Upper lobe of left lung (tissue), 6 donors: ENCODE data around the gene FAM161A. TPM values are rescaled to one million over a fixed set of nuclear protein-coding genes. Genes with fewer than 3 reads are reported as not detected.
"Not testable (repeated sequence)": the region's sequence is repeated elsewhere in the genome, so short reads cannot be mapped to it uniquely, and the experiment has no call there.

ENCODE experiments used
- ATAC-seq, 2 donors: fragments of 200-7000 bp; cut with Tn5 transposase; one replicate each; pipeline ENCODE4 v1.9.1; 2022; ENCODE audit warnings: mild to moderate bottlenecking in 2 of 2, moderate library complexity in 2 of 2; ENCODE audit not compliant: low FRiP score in 2 of 2
- DNase-seq, 2 donors: peaks; one replicate each; pipeline ENCODE4 v3.0.0-alpha.2; 2019 to 2020
- H3K27ac ChIP-seq, 4 donors: fragments of 200-600 bp; sonication (generic); one replicate each; pipeline ENCODE4 v1.5.1; 2016 to 2019
- H3K27me3 ChIP-seq, 4 donors: fragments of 200-600 bp; sonication (generic); one replicate each; pipeline ENCODE4 v1.5.1; 2017 to 2019
- H3K36me3 ChIP-seq, 4 donors: fragments of 200-600 bp; sonication (generic); one replicate each; pipeline ENCODE4 v1.5.1; 2016 to 2019
- H3K4me1 ChIP-seq, 4 donors: fragments of 200-600 bp; sonication (generic); one replicate each; pipeline ENCODE4 v1.5.1; 2018 to 2019
- H3K4me3 ChIP-seq, 4 donors: fragments of 200-600 bp; sonication (generic); one replicate each; pipeline ENCODE4 v1.5.1; 2017 to 2019; ENCODE audit warnings: mild to moderate bottlenecking in 2 of 4, moderate library complexity in 1 of 4
- H3K9me3 ChIP-seq, 4 donors: fragments of 200-600 bp; sonication (generic); one replicate each; pipeline ENCODE4 v1.5.1; 2018 to 2019
- CTCF ChIP-seq, 6 experiments: fragments of 450-650 bp in 4 of 6; fragments of 200-600 bp in 2 of 6; sonication (generic) in 2 of 6; IDR thresholded peaks; one replicate each; pipeline ENCODE4 v1.5.1; 2016 to 2019; ENCODE audit warnings: antibody characterized with exemption in 6 of 6
- EP300 ChIP-seq, 4 donors: sonication (generic); formaldehyde crosslinking; IDR thresholded peaks; one replicate each; pipeline ENCODE4 v1.5.1; 2017; ENCODE audit warnings: antibody characterized with exemption in 4 of 4, control low read depth in 2 of 4
- POLR2A ChIP-seq, 4 donors: fragments of 450-650 bp; IDR thresholded peaks; one replicate each; pipeline ENCODE4 v1.5.1; 2016 to 2017; ENCODE audit warnings: antibody characterized with exemption in 4 of 4, mild to moderate bottlenecking in 2 of 4
- POLR2AphosphoS5 ChIP-seq, 2 donors: sonication (generic); formaldehyde crosslinking; IDR thresholded peaks; one replicate each; pipeline ENCODE4 v1.5.1; 2017; ENCODE audit warnings: antibody characterized with exemption in 2 of 2
- WGBS, 2 donors: methylation state at CpG; one replicate each; pipeline ENCODE4 v1.1.5; 2017 to 2018; 5-methylcytosine and 5-hydroxymethylcytosine counted together
- total RNA-seq, 6 donors: library from RNA; depleted of rRNA in 4 of 6; stranded (reverse); fragments of >200 nt in 4 of 6; gene quantifications; one replicate each; pipeline versions ENCODE4 v1.1.0 to v1.2.1, GENCODE V29; 2016 to 2021
- donor health status: DM: no; HTN: no; CAD: no; lungs with moderate emphysema.
- donor health status: DM: no; HTN: yes; CAD: no; lungs with severe emphysema.

Gene FAM161A
- total RNA-seq, 6 donors from 2014 or later = 1.7 to 7.2 (median 2.7) TPM

- peak in 1 of 2 donors; percentile 94 for DNase-seq
- Histone ChIP-seq H3K9me3 (no peaks in the 10 kb centered on the region), H3K4me1 (peaks cover 5 to 15% (median 8%) of the 10 kb centered on the region in 4 donors), H3K4me3 (peak overlapping the region; percentile 70 to 93 (median 82)), H3K36me3 (no peaks in the 10 kb centered on the region), H3K27me3 (no peaks in the 10 kb centered on the region), H3K27ac (peak overlapping the region in 2 of 4 donors; percentile 85 to 92)
- TF ChIP-seq EP300 (IDR thresholded peaks at IDR 0.05) = no peak
- TF ChIP-seq CTCF (IDR thresholded peaks at IDR 0.05) = peak in 1 of 6 experiments; percentile 11
- TF ChIP-seq POLR2AphosphoS5 (IDR thresholded peaks at IDR 0.05) = peak in 1 of 2 donors; percentile 10
- WGBS, 2 donors = 3% methylated on average over 20 to 23 of the region's 23 CpGs
- peak; percentile 96 to 98 for ATAC-seq
Measured at GRCh38 chr2:61854564-61855317, 881 bp upstream of the FAM161A start.

GRCh38 chr2:61853086-61853846, 594 bp downstream of the FAM161A start:
- ATAC-seq (peak; percentile 92), DNase-seq (peak; percentile 25 to 81)
- Histone ChIP-seq H3K36me3 (no peaks in the 10 kb centered on the region), H3K27ac (peak overlapping the region; percentile 66 to 92 (median 84)), H3K4me3 (peak overlapping the region; percentile 70 to 93 (median 82)), H3K4me1 (peaks cover 5 to 15% (median 8%) of the 10 kb centered on the region in 4 donors), H3K9me3 (no peaks in the 10 kb centered on the region), H3K27me3 (no peaks in the 10 kb centered on the region)
- WGBS, 2 donors = 24 to 31% methylated on average over 20 to 26 of the region's 26 CpGs
- no peak for TF ChIP-seq CTCF (IDR thresholded peaks at IDR 0.05)
- TF ChIP-seq POLR2A (IDR thresholded peaks at IDR 0.05) = no peak
- no peak for TF ChIP-seq EP300 (IDR thresholded peaks at IDR 0.05)
- TF ChIP-seq POLR2AphosphoS5 (IDR thresholded peaks at IDR 0.05) = no peak

GRCh38 chr2:61851270-61851669, 2.6 kb downstream of the FAM161A start:
- 97% methylated on average over 10 of the region's 10 CpGs for WGBS, 2 donors
- not testable (repeated sequence) for ATAC-seq, H3K4me3 ChIP-seq, H3K27ac ChIP-seq, H3K36me3 ChIP-seq, H3K9me3 ChIP-seq, H3K27me3 ChIP-seq, DNase-seq
- H3K4me1 ChIP-seq = peaks cover 5 to 15% (median 8%) of the 10 kb centered on the region in 4 donors

- peaks cover 0 to 6% (median 0%) of the 10 kb centered on the region in 4 donors for H3K36me3 ChIP-seq
- TF ChIP-seq CTCF (IDR thresholded peaks at IDR 0.05) = no peak
- no peak for DNase-seq
- H3K4me1 ChIP-seq = no peaks in the 10 kb centered on the region
- H3K9me3 ChIP-seq = no peaks in the 10 kb centered on the region
- H3K4me3 ChIP-seq = no peak overlapping the region
- no peak for ATAC-seq
- no peaks in the 10 kb centered on the region for H3K27me3 ChIP-seq
- 81 to 87% methylated on average over 3 of the region's 3 CpGs for WGBS, 2 donors
- no peak overlapping the region for H3K27ac ChIP-seq
Measured at GRCh38 chr2:61845320-61845719, 8.5 kb downstream of the FAM161A start.

GRCh38 chr2:61841286-61841685, 12.6 kb downstream of the FAM161A start:
- Histone ChIP-seq H3K27me3 (no peaks in the 10 kb centered on the region), H3K27ac (no peak overlapping the region), H3K9me3 (no peaks in the 10 kb centered on the region), H3K4me3 (no peak overlapping the region), H3K4me1 (no peaks in the 10 kb centered on the region), H3K36me3 (peaks cover 0 to 5% (median 2%) of the 10 kb centered on the region in 4 donors)
- 96 to 97% methylated on average over 3 of the region's 3 CpGs for WGBS, 2 donors
- TF ChIP-seq CTCF (IDR thresholded peaks at IDR 0.05) (no peak), POLR2A (IDR thresholded peaks at IDR 0.05) (no peak), EP300 (IDR thresholded peaks at IDR 0.05) (no peak), POLR2AphosphoS5 (IDR thresholded peaks at IDR 0.05) (no peak)
- ATAC-seq (no peak), DNase-seq (no peak)
